ENCODE results near the gene LCP2. TPM values are rescaled to one million over a fixed set of nuclear protein-coding genes. Genes with fewer than 3 reads are reported as not detected.

LCP2 gene
- total and polyA plus RNA-seq, 5 experiments from 2014 or later, result 119 to 311 (median 227) TPM

Other genes with a start within 250 kb of the LCP2 start
- not detected for gene FOXI1, start 191.9 kb downstream of the LCP2 start, total RNA-seq
- gene FOXI1, start 191.9 kb downstream of the LCP2 start, polyA plus RNA-seq, result not detected
- not detected for gene C5orf58, start 64.8 kb downstream of the LCP2 start, total RNA-seq
- gene C5orf58, start 64.8 kb downstream of the LCP2 start, polyA plus RNA-seq, result 1 to 10 TPM in 2 of 3 donors, under 1 TPM in 1; 0.76 to 1.8 (median 1.1) TPM
- not detected for gene KCNMB1, start 91.6 kb upstream of the LCP2 start, total RNA-seq
- gene KCNMB1, start 91.6 kb upstream of the LCP2 start, polyA plus RNA-seq, result under 1 TPM in 1 of 3 donors, not detected in 2; 0.06 TPM
- not detected for gene KCNIP1, start 206.2 kb upstream of the LCP2 start, total RNA-seq
- gene KCNIP1, start 206.2 kb upstream of the LCP2 start, polyA plus RNA-seq, result not detected

All from naive thymus-derived CD8-positive, alpha-beta T cell (primary cell).